Testis (tissue), 5 donors: ENCODE results near the gene UBA6. TPM values are rescaled to one million over a fixed set of nuclear protein-coding genes. Genes with fewer than 3 reads are reported as not detected.

ENCODE experiments used
- DNase-seq: peaks from one replicate; pipeline ENCODE4 v3.0.0-alpha.2; 2019
- H3K27ac ChIP-seq, 2 donors: fragments of 200-600 bp; sonication (generic); one replicate each; pipeline ENCODE4 v1.5.1; 2019
- H3K27me3 ChIP-seq: fragments of 200-600 bp; sonication (generic); one replicate; pipeline ENCODE4 v1.5.1; 2019
- H3K36me3 ChIP-seq: fragments of 200-600 bp; sonication (generic); one replicate; pipeline ENCODE4 v1.5.1; 2017; ENCODE audit warnings: low read depth; ENCODE audit errors: missing control alignments
- H3K4me1 ChIP-seq: fragments of 200-600 bp; sonication (generic); one replicate; pipeline ENCODE4 v1.5.1; 2019
- H3K4me3 ChIP-seq, 2 donors: fragments of 200-600 bp; sonication (generic); one replicate each; pipeline ENCODE4 v1.5.1; 2017 to 2019
- H3K9me3 ChIP-seq: fragments of 200-600 bp; sonication (generic); one replicate; pipeline ENCODE4 v1.5.1; 2017
- POLR2A ChIP-seq: fragments of 450-650 bp; IDR thresholded peaks from one replicate; pipeline ENCODE4 v1.6.1; 2017; ENCODE audit warnings: antibody characterized with exemption, mild to moderate bottlenecking, moderate library complexity
- WGBS, 2 donors: methylation state at CpG; one replicate each; pipeline ENCODE4 v1.1.5; 2018; 5-methylcytosine and 5-hydroxymethylcytosine counted together
- intact Hi-C: fragments of 100-400 bp; cut with DNase I; formaldehyde crosslinking; loops from one replicate; pipeline ENCODE4 v1.15.1; 2023; ENCODE audit warnings: low total_unique reads
- long read RNA-seq, 2 donors: transcript quantifications; one replicate each; lab custom pipeline, GENCODE V29; 2026
- polyA plus RNA-seq: library from polyadenylated mRNA; stranded (reverse); fragments of 350-450 nt; fragmentation: Illumina TruSeq; extraction: RNeasy Lipid Tissue Mini Kit (QIAGEN cat#74804); gene quantifications from one replicate; pipeline ENCODE4 v1.2.3, GENCODE V29; 2014; ENCODE audit warnings: low read depth, low replicate concordance; ENCODE audit not compliant: insufficient read depth
- total RNA-seq, 2 donors: library from RNA; depleted of rRNA; stranded (reverse); fragments of >200 nt; gene quantifications; one replicate each; pipeline ENCODE4 v1.2.3, GENCODE V29; 2016
- TF ChIP-seq, protein P1 (sequence below), 3 experiments: fragments of 450-650 bp in 2 of 3; fragments of 200-600 bp in 1 of 3; sonication (generic) in 1 of 3; IDR thresholded peaks; one replicate each; pipeline ENCODE4 v1.5.1; 2016 to 2019; ENCODE audit warnings: antibody characterized with exemption in 3 of 3, mild to moderate bottlenecking in 2 of 3, moderate library complexity in 1 of 3

The UBA6 gene
- total RNA-seq (10 to 100 TPM; 76.2 to 86.8 TPM), polyA plus RNA-seq (19.7 TPM)
- long read RNA-seq, donor 1, full-length matches to known transcripts = 4 of 11 reads
- long read RNA-seq, donor 1, partial matches to known transcripts = 0 of 11 reads
- long read RNA-seq, donor 1, other reads (novel, unspliced or antisense) = 7 of 11 reads
- long read RNA-seq, donor 2, full-length matches to known transcripts = 1 of 1 reads
- long read RNA-seq, donor 2, partial matches to known transcripts = 0 of 1 reads
- long read RNA-seq, donor 2, other reads (novel, unspliced or antisense) = 0 of 1 reads

DNA sequence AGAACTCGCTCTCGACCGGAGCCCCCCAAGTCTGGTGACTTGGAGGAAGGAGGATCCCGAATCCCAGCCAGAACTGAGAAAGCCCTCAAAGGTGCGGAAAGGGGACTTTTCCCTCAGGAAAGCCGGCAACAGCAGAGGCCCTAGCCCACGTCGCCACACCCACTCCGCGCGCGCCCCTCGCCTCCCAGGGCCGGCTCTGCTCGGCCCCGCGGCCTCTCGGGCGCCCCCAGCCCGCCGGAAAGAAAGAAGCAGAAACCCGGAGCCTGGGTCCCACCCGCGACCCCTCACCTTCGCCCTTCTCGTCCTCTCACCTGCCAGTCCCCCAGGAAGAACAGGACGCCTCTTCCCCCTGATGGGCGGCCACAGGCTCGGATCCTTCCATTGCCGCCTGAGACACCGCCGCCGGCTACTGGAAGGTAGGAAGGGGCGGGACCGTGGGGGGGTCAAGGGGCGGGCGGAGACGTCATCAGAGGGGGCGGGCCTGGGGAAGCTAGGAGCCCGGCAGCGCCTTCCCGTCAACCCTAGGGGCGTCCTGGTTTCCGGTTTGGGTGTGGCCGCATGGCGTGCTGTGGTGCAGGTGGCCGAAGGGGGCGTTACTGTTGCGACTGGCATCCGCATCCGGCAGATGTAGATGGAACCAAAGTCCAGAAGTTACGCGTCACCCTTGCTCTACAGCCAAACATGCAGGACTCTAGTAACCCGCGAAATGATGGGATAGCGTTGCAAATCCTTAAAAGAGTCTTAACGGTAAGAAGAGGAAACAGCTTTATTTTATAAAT, at the start of gene UBA6:
Gene UBA6, minus strand, starts transcription at position 418 of the 779 bp plus-strand sequence. Its CDS starts 36 bp downstream, at position 382.
- peak within 1 kb of the TSS; percentile 83 to 87 for H3K4me3 ChIP-seq
- intact Hi-C loops = no loop called here
- 1 to 2% methylated on average over 24 to 57 of the region's 57 CpGs for WGBS, 2 donors
- peak within 1 kb of the TSS; percentile 89 to 91 for H3K27ac ChIP-seq
- peaks cover 6% of the 10 kb centered on the region for H3K4me1 ChIP-seq
- no peak for TF ChIP-seq POLR2A
- TF ChIP-seq, protein P1, sequence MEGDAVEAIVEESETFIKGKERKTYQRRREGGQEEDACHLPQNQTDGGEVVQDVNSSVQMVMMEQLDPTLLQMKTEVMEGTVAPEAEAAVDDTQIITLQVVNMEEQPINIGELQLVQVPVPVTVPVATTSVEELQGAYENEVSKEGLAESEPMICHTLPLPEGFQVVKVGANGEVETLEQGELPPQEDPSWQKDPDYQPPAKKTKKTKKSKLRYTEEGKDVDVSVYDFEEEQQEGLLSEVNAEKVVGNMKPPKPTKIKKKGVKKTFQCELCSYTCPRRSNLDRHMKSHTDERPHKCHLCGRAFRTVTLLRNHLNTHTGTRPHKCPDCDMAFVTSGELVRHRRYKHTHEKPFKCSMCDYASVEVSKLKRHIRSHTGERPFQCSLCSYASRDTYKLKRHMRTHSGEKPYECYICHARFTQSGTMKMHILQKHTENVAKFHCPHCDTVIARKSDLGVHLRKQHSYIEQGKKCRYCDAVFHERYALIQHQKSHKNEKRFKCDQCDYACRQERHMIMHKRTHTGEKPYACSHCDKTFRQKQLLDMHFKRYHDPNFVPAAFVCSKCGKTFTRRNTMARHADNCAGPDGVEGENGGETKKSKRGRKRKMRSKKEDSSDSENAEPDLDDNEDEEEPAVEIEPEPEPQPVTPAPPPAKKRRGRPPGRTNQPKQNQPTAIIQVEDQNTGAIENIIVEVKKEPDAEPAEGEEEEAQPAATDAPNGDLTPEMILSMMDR (IDR thresholded peaks at IDR 0.05) = peak in 2 of 3 experiments; percentile 7 to 27
- peak; percentile 98 for DNase-seq
- no peaks in the 10 kb centered on the region for H3K36me3 ChIP-seq
- no peaks in the 10 kb centered on the region for H3K9me3 ChIP-seq
- H3K27me3 ChIP-seq = no peaks in the 10 kb centered on the region

DNA sequence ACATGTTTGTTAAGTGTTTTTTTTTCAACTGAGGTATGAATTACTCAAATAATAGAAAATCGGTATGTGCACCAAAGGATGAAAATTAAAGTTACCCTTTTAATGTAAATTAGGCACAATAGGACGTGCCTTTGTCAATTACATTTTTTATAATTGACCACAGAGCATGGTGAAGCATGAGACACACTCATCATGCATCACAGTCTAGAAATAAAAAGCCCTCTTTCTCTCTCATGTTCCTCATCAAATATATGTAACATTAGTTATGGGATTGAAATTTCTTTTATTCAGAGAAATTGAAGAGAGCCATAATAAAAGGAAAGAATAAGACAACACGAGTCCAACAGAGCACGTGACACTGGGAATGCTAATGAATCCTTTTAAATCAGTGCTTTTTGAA, 49.7 kb upstream of the UBA6 start:
- Histone ChIP-seq H3K36me3 (no peaks in the 10 kb centered on the region), H3K9me3 (no peaks in the 10 kb centered on the region), H3K4me1 (no peaks in the 10 kb centered on the region), H3K27ac (no peak overlapping the region), H3K27me3 (no peaks in the 10 kb centered on the region), H3K4me3 (no peak overlapping the region)
- intact Hi-C loops = no loop called here
- TF ChIP-seq, protein P1 (IDR thresholded peaks at IDR 0.05) = no peak
- TF ChIP-seq POLR2A = no peak
- DNase-seq = no peak
- WGBS, 2 donors = 74 to 84% methylated on average over 4 of the region's 4 CpGs

DNA sequence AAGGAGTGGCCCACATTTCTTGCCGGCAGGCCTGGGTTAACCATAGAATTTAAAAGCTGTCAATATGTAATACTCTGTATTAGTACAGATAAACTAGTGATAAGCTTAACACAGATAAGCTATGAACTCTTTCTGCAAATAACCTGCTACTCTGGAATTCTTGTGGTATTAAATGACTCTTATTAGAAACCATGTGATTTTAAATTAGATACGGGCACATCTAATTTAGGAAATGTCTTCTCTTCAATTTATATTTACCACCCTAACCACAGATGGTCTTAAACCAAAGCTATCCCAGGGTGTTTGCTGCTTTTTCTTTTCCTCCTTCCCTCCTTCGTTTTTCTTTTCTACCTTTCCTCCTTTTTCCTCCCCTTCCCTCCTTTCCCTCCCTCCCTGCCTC, 48.3 kb upstream of the UBA6 start:
- WGBS, 2 donors = 71 to 81% methylated on average over 3 of the region's 3 CpGs

DNA sequence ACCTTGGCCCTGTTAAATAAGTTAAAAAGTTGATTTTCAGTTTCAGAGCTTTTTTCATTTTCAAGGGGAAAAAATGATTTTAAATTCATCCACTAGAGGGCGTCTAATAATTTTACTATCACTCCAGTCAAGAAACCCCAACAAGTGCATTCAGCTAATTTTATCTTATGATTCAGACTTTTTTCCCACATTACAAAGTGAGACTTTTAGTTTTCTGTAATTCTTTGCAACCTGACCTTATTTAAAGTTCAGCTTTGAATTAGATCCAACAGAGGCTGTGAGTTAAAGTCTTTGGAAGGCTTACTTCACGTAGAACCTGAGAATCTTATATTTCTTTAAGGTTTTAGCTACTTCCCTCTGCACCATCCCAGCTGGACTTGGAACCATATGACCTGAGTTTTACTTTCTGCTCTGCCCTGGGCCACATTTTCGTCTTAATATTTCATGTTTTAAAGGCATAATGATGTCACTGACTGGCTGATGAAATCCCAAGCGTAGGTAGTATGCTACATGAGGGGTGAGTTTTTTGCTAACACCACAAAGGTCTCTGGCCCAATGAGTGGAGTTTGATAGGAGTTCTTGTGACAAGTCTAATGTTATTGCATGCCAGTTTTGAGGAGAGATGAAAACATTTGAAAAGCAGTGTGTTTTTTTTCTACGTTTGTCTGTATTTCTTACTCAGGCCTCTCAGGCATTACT, 46.0 kb upstream of the UBA6 start:
- DNase-seq = no peak
- intact Hi-C loops = no loop called here
- H3K27ac ChIP-seq = no peak overlapping the region

More for the DNA sequence above, 48.3 kb upstream of the UBA6 start:
- H3K27me3 ChIP-seq = no peaks in the 10 kb centered on the region
- no peaks in the 10 kb centered on the region for H3K9me3 ChIP-seq
- H3K4me3 ChIP-seq = no peak overlapping the region
- H3K27ac ChIP-seq = no peak overlapping the region
- intact Hi-C loops = no loop called here
- no peak for TF ChIP-seq POLR2A
- TF ChIP-seq, protein P1 (IDR thresholded peaks at IDR 0.05) = no peak
- no peaks in the 10 kb centered on the region for H3K4me1 ChIP-seq
- H3K36me3 ChIP-seq = no peaks in the 10 kb centered on the region
- no peak for DNase-seq

More for the DNA sequence above, 46.0 kb upstream of the UBA6 start:
- no peaks in the 10 kb centered on the region for H3K36me3 ChIP-seq
- TF ChIP-seq, protein P1 (IDR thresholded peaks at IDR 0.05) = peak in 2 of 3 experiments; percentile 25 to 90
- no peak for TF ChIP-seq POLR2A
- H3K4me1 ChIP-seq = no peaks in the 10 kb centered on the region
- no peaks in the 10 kb centered on the region for H3K9me3 ChIP-seq
- WGBS, 2 donors = 64 to 73% methylated on average over 5 of the region's 5 CpGs
- no peaks in the 10 kb centered on the region for H3K27me3 ChIP-seq
- H3K4me3 ChIP-seq = no peak overlapping the region
